HFFc6 (cell line): ENCODE measurements around the gene CFAP161. TPM values are rescaled to one million over a fixed set of nuclear protein-coding genes. Genes with fewer than 3 reads are reported as not detected.

Source experiments
- DNase-seq: peaks from one replicate; pipeline ENCODE4 v3.0.0-alpha.2; 2018
- H3K27ac Mint-ChIP-seq: 2 replicates; pipeline ENCODE4 v1.8.0; 2020; ENCODE audit warnings: mild to moderate bottlenecking, mixed read lengths
- H3K27me3 Mint-ChIP-seq: 2 replicates; pipeline ENCODE4 v1.8.0; 2021; ENCODE audit warnings: mild to moderate bottlenecking, moderate library complexity, mixed read lengths; ENCODE audit not compliant: insufficient read depth
- H3K36me3 Mint-ChIP-seq: 2 replicates; pipeline ENCODE4 v1.8.0; 2021; ENCODE audit warnings: low read depth, mixed read lengths
- H3K4me1 Mint-ChIP-seq: 2 replicates; pipeline ENCODE4 v1.8.0; 2020; ENCODE audit warnings: low read depth, mixed read lengths
- H3K4me3 Mint-ChIP-seq: 2 replicates; pipeline ENCODE4 v1.8.0; 2020; ENCODE audit warnings: mild to moderate bottlenecking, moderate library complexity, mixed read lengths
- H3K9me3 Mint-ChIP-seq: 2 replicates; pipeline ENCODE4 v1.8.0; 2020; ENCODE audit warnings: mild to moderate bottlenecking, mixed read lengths
- total RNA-seq, 6 experiments: library from RNA; stranded (reverse); fragmentation: NEBNext Ultra II Directional; extraction: Animal tissue kit (Norgen Biotek cat#: 25700); gene quantifications; 2 replicates in 1 of 6; 3 replicates in 5 of 6; pipeline ENCODE4 v1.2.3, GENCODE V29; 2021
- TF ChIP-seq, protein P1 (sequence below): fragments of 200-600 bp; sonication (generic); IDR thresholded peaks from 2 replicates; pipeline ENCODE4 v1.5.0; 2021; ENCODE audit warnings: antibody characterized with exemption, mild to moderate bottlenecking

Gene CFAP161
- total RNA-seq, 6 experiments from 2014 or later: 0.20 to 0.43 TPM; not detected in 4

DNA sequence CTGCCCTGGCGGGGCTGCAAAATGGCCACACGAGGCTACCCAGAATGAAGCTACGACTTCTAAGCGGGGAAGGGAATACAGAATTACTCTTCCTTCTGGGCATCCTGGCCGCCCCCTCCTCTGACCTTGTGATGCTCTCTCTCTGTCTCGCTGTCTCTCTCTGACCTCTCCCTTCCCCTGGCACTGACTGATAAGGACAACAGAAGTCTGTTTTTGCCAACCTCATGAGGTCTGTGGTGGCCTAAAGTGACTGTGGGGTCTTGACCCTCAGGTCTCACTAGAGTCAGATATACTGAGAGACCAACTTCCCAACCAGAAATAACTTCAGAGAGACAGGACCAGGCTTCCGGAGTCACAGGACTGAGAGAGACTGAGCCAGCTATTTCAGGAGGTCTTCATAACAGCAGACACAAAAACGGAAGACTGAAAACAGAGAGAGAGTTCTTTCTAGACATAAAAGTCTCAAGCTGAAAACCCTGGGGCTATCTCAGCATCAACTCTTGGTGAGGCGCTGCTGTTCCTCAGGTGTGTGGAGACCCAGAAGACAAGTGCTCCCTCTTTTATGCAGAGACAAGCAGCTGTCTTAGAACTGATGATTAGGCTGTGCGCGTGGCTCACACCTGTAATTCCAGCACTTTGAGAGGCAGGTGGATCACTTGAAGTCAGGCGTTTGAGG is 38.2 kb upstream of the CFAP161 start:
- H3K9me3 Mint-ChIP-seq: peaks cover 5% of the 10 kb centered on the region; the same call in 1 of the 2 replicates
- no peak overlapping the region for H3K4me3 Mint-ChIP-seq
- H3K36me3 Mint-ChIP-seq: no peaks in the 10 kb centered on the region
- no peak overlapping the region for H3K27ac Mint-ChIP-seq
- peaks cover 40% of the 10 kb centered on the region for H3K4me1 Mint-ChIP-seq
- TF ChIP-seq, protein P1, sequence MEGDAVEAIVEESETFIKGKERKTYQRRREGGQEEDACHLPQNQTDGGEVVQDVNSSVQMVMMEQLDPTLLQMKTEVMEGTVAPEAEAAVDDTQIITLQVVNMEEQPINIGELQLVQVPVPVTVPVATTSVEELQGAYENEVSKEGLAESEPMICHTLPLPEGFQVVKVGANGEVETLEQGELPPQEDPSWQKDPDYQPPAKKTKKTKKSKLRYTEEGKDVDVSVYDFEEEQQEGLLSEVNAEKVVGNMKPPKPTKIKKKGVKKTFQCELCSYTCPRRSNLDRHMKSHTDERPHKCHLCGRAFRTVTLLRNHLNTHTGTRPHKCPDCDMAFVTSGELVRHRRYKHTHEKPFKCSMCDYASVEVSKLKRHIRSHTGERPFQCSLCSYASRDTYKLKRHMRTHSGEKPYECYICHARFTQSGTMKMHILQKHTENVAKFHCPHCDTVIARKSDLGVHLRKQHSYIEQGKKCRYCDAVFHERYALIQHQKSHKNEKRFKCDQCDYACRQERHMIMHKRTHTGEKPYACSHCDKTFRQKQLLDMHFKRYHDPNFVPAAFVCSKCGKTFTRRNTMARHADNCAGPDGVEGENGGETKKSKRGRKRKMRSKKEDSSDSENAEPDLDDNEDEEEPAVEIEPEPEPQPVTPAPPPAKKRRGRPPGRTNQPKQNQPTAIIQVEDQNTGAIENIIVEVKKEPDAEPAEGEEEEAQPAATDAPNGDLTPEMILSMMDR: no peak
- H3K27me3 Mint-ChIP-seq: peaks cover 1% of the 10 kb centered on the region; the same call in 1 of the 2 replicates
- DNase-seq: no peak

DNA sequence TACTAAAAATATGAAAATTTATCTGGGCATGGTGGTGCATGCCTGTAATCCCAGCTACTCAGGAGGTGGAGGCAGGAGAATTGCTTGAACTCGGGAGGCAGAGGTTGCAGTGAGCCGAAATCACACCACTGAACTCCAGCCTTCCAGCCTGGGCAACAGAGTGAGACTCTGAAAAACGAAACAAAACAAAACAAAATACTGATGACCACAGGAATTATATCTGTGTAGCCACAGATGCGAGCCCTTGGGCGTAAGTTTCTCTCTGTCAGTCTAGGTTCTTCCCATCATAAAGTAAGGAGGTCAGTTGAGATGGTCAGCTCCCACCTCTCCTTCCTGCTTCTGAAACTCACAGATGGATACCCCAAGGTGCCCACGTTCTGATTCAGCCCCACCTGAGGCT is 37.7 kb upstream of the CFAP161 start:
- DNase-seq: no peak
- H3K9me3 Mint-ChIP-seq: peaks cover 5% of the 10 kb centered on the region; the same call in 1 of the 2 replicates
- no peak overlapping the region for H3K4me3 Mint-ChIP-seq
- H3K27ac Mint-ChIP-seq: no peak overlapping the region
- TF ChIP-seq, protein P1: no peak
- peaks cover 1% of the 10 kb centered on the region; the same call in 1 of the 2 replicates for H3K27me3 Mint-ChIP-seq
- no peaks in the 10 kb centered on the region for H3K36me3 Mint-ChIP-seq
- peaks cover 40% of the 10 kb centered on the region for H3K4me1 Mint-ChIP-seq

- no peak for DNase-seq
- Mint-ChIP-seq H3K4me1 (peaks cover 34% of the 10 kb centered on the region), H3K27ac (no peak overlapping the region), H3K36me3 (no peaks in the 10 kb centered on the region), H3K9me3 (peaks cover 5% of the 10 kb centered on the region; the same call in 1 of the 2 replicates), H3K4me3 (no peak overlapping the region), H3K27me3 (peaks cover 1% of the 10 kb centered on the region; the same call in 1 of the 2 replicates)
- TF ChIP-seq, protein P1: no peak
These were observed 36.8 kb upstream of the CFAP161 start for GRCh38 chr15:81097116-81097889.

- DNase-seq: peak; percentile 10
- Mint-ChIP-seq H3K9me3 (peaks cover 5% of the 10 kb centered on the region; the same call in 1 of the 2 replicates), H3K27me3 (peaks cover 1% of the 10 kb centered on the region; the same call in 1 of the 2 replicates)
These were observed 36.2 kb upstream of the CFAP161 start for GRCh38 chr15:81097890-81098280.

DNA sequence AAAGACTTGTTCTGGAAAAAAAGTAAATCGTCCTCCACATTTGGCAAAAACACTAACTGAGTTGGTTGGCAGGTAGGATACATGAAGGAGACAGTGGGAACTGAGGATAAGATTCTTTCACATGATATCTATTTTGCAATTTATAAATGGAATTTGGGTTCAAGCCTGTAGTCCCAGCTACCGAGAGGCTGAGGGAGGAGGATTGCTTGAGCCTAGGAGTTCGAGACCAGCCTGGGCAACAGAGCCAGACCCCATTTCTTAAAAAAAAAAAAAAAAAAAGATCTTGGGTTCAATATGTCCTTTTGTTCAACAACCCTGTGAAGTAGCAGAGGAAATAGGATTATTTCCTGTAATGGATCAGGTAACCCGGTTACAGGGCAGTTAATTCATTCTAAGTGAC is 35.7 kb upstream of the CFAP161 start:
- TF ChIP-seq, protein P1: no peak
- Mint-ChIP-seq H3K4me1 (peaks cover 24% of the 10 kb centered on the region), H3K27ac (no peak overlapping the region), H3K9me3 (peaks cover 5% of the 10 kb centered on the region; the same call in 1 of the 2 replicates), H3K27me3 (no peaks in the 10 kb centered on the region), H3K4me3 (no peak overlapping the region), H3K36me3 (no peaks in the 10 kb centered on the region)
- no peak for DNase-seq

More at GRCh38 chr15:81097890-81098280, 36.2 kb upstream of the CFAP161 start:
- no peak overlapping the region for H3K4me3 Mint-ChIP-seq
- H3K27ac Mint-ChIP-seq: no peak overlapping the region
- TF ChIP-seq, protein P1: no peak
- H3K4me1 Mint-ChIP-seq: peaks cover 28% of the 10 kb centered on the region
- H3K36me3 Mint-ChIP-seq: no peaks in the 10 kb centered on the region
